Effector memory CD8-positive, alpha-beta T cell (primary cell): ENCODE data around the gene ABCC4.
"Not testable (repeated sequence)": the region's sequence is repeated elsewhere in the genome, so short reads cannot be mapped to it uniquely, and the experiment has no call there.

Experiments used
- ATAC-seq: fragments of 150-1000 bp; cut with Tn5 transposase; replicated peaks from 2 replicates; pipeline ENCODE4 v1.10.0; 2021; ENCODE audit warnings: mild to moderate bottlenecking, moderate library complexity
- DNase-seq, 3 experiments: peaks; one replicate each; pipeline ENCODE4 v3.0.0; 2021
- H3K27ac Mint-ChIP-seq, 2 donors: one replicate each; pipeline ENCODE4 v1.8.0; 2022; ENCODE audit warnings: mild to moderate bottlenecking in 2 of 2, mixed read lengths in 2 of 2, moderate library complexity in 2 of 2
- H3K27me3 Mint-ChIP-seq, 2 donors: one replicate each; pipeline ENCODE4 v1.8.0; 2022; ENCODE audit warnings: mixed read lengths in 2 of 2
- H3K36me3 Mint-ChIP-seq: one replicate; pipeline ENCODE4 v1.8.0; 2022; ENCODE audit warnings: mild to moderate bottlenecking, moderate library complexity, mixed read lengths; ENCODE audit not compliant: insufficient read depth
- H3K4me1 Mint-ChIP-seq, 2 donors: one replicate each; pipeline ENCODE4 v1.8.0; 2022; ENCODE audit warnings: low read depth in 2 of 2, mixed read lengths in 2 of 2
- H3K4me3 Mint-ChIP-seq, 2 donors: one replicate each; pipeline ENCODE4 v1.8.0; 2022; ENCODE audit warnings: mild to moderate bottlenecking in 2 of 2, mixed read lengths in 2 of 2, moderate library complexity in 2 of 2
- H3K9me3 Mint-ChIP-seq, 2 donors: one replicate each; pipeline ENCODE4 v1.8.0; 2022; ENCODE audit warnings: mixed read lengths in 2 of 2

Gene ABCC4

GRCh38 chr13:95289020-95289444 lies 12.2 kb downstream of the ABCC4 start:
- H3K9me3 Mint-ChIP-seq = no peaks in the 10 kb centered on the region
- no peaks in the 10 kb centered on the region for H3K27me3 Mint-ChIP-seq
- H3K36me3 Mint-ChIP-seq = no peaks in the 10 kb centered on the region
- ATAC-seq (no peak), DNase-seq (no peak)
- no peak overlapping the region for H3K4me3 Mint-ChIP-seq
- no peak overlapping the region for H3K27ac Mint-ChIP-seq
- peaks cover 4% of the 10 kb centered on the region in 2 donors for H3K4me1 Mint-ChIP-seq

- H3K4me1 Mint-ChIP-seq = peaks cover 4% of the 10 kb centered on the region in 2 donors
- no peaks in the 10 kb centered on the region for H3K27me3 Mint-ChIP-seq
- DNase-seq (no peak), ATAC-seq (no peak)
- H3K9me3 Mint-ChIP-seq = no peaks in the 10 kb centered on the region
- H3K36me3 Mint-ChIP-seq = peaks cover 2% of the 10 kb centered on the region
- no peak overlapping the region for H3K4me3 Mint-ChIP-seq
- H3K27ac Mint-ChIP-seq = no peak overlapping the region
These were observed 16.8 kb downstream of the ABCC4 start for GRCh38 chr13:95284436-95284835.

GRCh38 chr13:95279016-95279415 lies 22.2 kb downstream of the ABCC4 start:
- H3K9me3 Mint-ChIP-seq = no peaks in the 10 kb centered on the region
- peaks cover 3% of the 10 kb centered on the region for H3K36me3 Mint-ChIP-seq
- ATAC-seq (no peak), DNase-seq (no peak)
- peaks cover 6 to 10% of the 10 kb centered on the region in 2 donors for H3K4me1 Mint-ChIP-seq
- no peaks in the 10 kb centered on the region for H3K27me3 Mint-ChIP-seq
- no peak overlapping the region for H3K4me3 Mint-ChIP-seq
- H3K27ac Mint-ChIP-seq = no peak overlapping the region

GRCh38 chr13:95276037-95276505 lies 25.2 kb downstream of the ABCC4 start:
- no peaks in the 10 kb centered on the region for H3K9me3 Mint-ChIP-seq
- H3K36me3 Mint-ChIP-seq = peaks cover 6% of the 10 kb centered on the region
- no peaks in the 10 kb centered on the region for H3K27me3 Mint-ChIP-seq
- no peak overlapping the region for H3K4me3 Mint-ChIP-seq
- ATAC-seq = no peak
- peaks cover 9 to 13% of the 10 kb centered on the region in 2 donors for H3K4me1 Mint-ChIP-seq
- no peak overlapping the region for H3K27ac Mint-ChIP-seq
- no peak for DNase-seq

GRCh38 chr13:95275322-95276036 lies 25.8 kb downstream of the ABCC4 start:
- no peaks in the 10 kb centered on the region for H3K9me3 Mint-ChIP-seq
- no peak overlapping the region for H3K27ac Mint-ChIP-seq
- no peak overlapping the region for H3K4me3 Mint-ChIP-seq
- peaks cover 6% of the 10 kb centered on the region for H3K36me3 Mint-ChIP-seq
- DNase-seq (no peak), ATAC-seq (no peak)
- H3K4me1 Mint-ChIP-seq = peaks cover 9 to 13% of the 10 kb centered on the region in 2 donors
- no peaks in the 10 kb centered on the region for H3K27me3 Mint-ChIP-seq

- H3K27ac Mint-ChIP-seq = peak overlapping the region in 1 of 2 donors; percentile 36
- H3K36me3 Mint-ChIP-seq, ATAC-seq, H3K9me3 Mint-ChIP-seq, H3K27me3 Mint-ChIP-seq, DNase-seq, H3K4me3 Mint-ChIP-seq: not testable (repeated sequence)
- H3K4me1 Mint-ChIP-seq = peaks cover 6 to 15% of the 10 kb centered on the region in 2 donors
These were observed 27.6 kb downstream of the ABCC4 start for GRCh38 chr13:95273592-95274132.

- DNase-seq, H3K36me3 Mint-ChIP-seq, ATAC-seq, H3K27ac Mint-ChIP-seq, H3K4me3 Mint-ChIP-seq, H3K27me3 Mint-ChIP-seq, H3K9me3 Mint-ChIP-seq: not testable (repeated sequence)
- peaks cover 5 to 15% of the 10 kb centered on the region in 2 donors for H3K4me1 Mint-ChIP-seq
These were observed 29.2 kb downstream of the ABCC4 start for GRCh38 chr13:95272076-95272475.

- peaks cover 0 to 2% of the 10 kb centered on the region in 2 donors for H3K9me3 Mint-ChIP-seq
- peak overlapping the region in 1 of 2 donors; percentile 26 for H3K27ac Mint-ChIP-seq
- ATAC-seq = no peak
- no peak overlapping the region for H3K4me3 Mint-ChIP-seq
- peaks cover 5 to 10% of the 10 kb centered on the region in 2 donors for H3K4me1 Mint-ChIP-seq
- no peak for DNase-seq
- peaks cover 3% of the 10 kb centered on the region for H3K36me3 Mint-ChIP-seq
- no peaks in the 10 kb centered on the region for H3K27me3 Mint-ChIP-seq
These were observed 31.5 kb downstream of the ABCC4 start for GRCh38 chr13:95269756-95270155.

- not testable (repeated sequence) for H3K36me3 Mint-ChIP-seq, H3K27me3 Mint-ChIP-seq, H3K4me3 Mint-ChIP-seq, ATAC-seq, H3K27ac Mint-ChIP-seq, H3K4me1 Mint-ChIP-seq, DNase-seq, H3K9me3 Mint-ChIP-seq
These were observed 32.7 kb downstream of the ABCC4 start for GRCh38 chr13:95268343-95269065.

- ATAC-seq (no peak), DNase-seq (no peak)
- H3K27ac Mint-ChIP-seq = no peak overlapping the region
- peaks cover 0 to 5% of the 10 kb centered on the region in 2 donors for H3K4me1 Mint-ChIP-seq
- H3K4me3 Mint-ChIP-seq = no peak overlapping the region
- H3K27me3 Mint-ChIP-seq = no peaks in the 10 kb centered on the region
- H3K36me3 Mint-ChIP-seq = peaks cover 3% of the 10 kb centered on the region
- peaks cover 0 to 2% of the 10 kb centered on the region in 2 donors for H3K9me3 Mint-ChIP-seq
These were observed 33.4 kb downstream of the ABCC4 start for GRCh38 chr13:95267662-95268342.

GRCh38 chr13:95264225-95264624 lies 37.0 kb downstream of the ABCC4 start:
- H3K4me1 Mint-ChIP-seq = peaks cover 4 to 8% of the 10 kb centered on the region in 2 donors

GRCh38 chr13:95262837-95263384 lies 38.3 kb downstream of the ABCC4 start:
- H3K9me3 Mint-ChIP-seq = peaks cover 0 to 2% of the 10 kb centered on the region in 2 donors
- peaks cover 4 to 9% of the 10 kb centered on the region in 2 donors for H3K4me1 Mint-ChIP-seq
- no peak overlapping the region for H3K27ac Mint-ChIP-seq
- DNase-seq (no peak), ATAC-seq (no peak)
- H3K4me3 Mint-ChIP-seq = no peak overlapping the region
- H3K27me3 Mint-ChIP-seq = no peaks in the 10 kb centered on the region
- no peaks in the 10 kb centered on the region for H3K36me3 Mint-ChIP-seq

More at GRCh38 chr13:95264225-95264624, 37.0 kb downstream of the ABCC4 start:
- Mint-ChIP-seq H3K36me3 (no peaks in the 10 kb centered on the region), H3K27me3 (no peaks in the 10 kb centered on the region), H3K27ac (no peak overlapping the region), H3K9me3 (peaks cover 0 to 2% of the 10 kb centered on the region in 2 donors), H3K4me3 (no peak overlapping the region)
- ATAC-seq (no peak), DNase-seq (no peak)

GRCh38 chr13:95261956-95262355 lies 39.3 kb downstream of the ABCC4 start:
- DNase-seq (no peak), ATAC-seq (no peak)
- Mint-ChIP-seq H3K4me3 (no peak overlapping the region), H3K27ac (peak overlapping the region in 1 of 2 donors; percentile 72), H3K36me3 (no peaks in the 10 kb centered on the region), H3K9me3 (peaks cover 0 to 2% of the 10 kb centered on the region in 2 donors), H3K4me1 (peaks cover 4 to 9% of the 10 kb centered on the region in 2 donors), H3K27me3 (no peaks in the 10 kb centered on the region)
